ENCODE results near the gene KCNQ1. TPM values are rescaled to one million over a fixed set of nuclear protein-coding genes. Genes with fewer than 3 reads are reported as not detected.
"Not testable (repeated sequence)": the region's sequence is repeated elsewhere in the genome, so short reads cannot be mapped to it uniquely, and the experiment has no call there.

The KCNQ1 gene
- total RNA-seq, 3 donors from 2014 or later (not counting 1 experiment from before 2014, with no cell fraction given), result 1.9 to 7.8 (median 3.3) TPM

DNA sequence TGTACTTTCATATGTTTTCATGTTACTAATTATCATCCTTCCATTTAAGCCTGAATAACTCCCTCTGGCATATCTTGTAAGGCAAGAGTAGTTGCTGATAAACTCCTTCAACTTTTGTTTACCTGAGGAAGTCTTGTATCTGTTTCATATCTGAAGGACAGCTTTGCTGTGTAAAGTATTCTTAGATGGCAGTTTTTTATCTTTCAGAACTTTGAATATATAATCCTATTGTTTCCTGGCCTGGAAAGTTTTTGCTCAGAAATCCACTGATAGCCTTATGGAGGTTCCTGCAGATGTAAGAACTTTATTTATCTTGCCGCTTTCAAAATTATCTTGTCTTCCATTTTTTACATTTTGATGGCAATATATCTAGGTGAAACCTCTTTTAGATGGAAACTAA lies 185.9 kb downstream of the KCNQ1 start:
- Mint-ChIP-seq H3K27ac (no peak overlapping the region), H3K36me3 (peaks cover 42% of the 10 kb centered on the region), H3K4me1 (no peaks in the 10 kb centered on the region), H3K4me3 (no peak overlapping the region), H3K27me3 (ENCODE audit: low read depth in 2 of 2) (peaks cover 4 to 35% of the 10 kb centered on the region in 2 donors), H3K9me3 (peaks cover 7 to 20% of the 10 kb centered on the region in 2 donors)
- TF ChIP-seq, protein P1, sequence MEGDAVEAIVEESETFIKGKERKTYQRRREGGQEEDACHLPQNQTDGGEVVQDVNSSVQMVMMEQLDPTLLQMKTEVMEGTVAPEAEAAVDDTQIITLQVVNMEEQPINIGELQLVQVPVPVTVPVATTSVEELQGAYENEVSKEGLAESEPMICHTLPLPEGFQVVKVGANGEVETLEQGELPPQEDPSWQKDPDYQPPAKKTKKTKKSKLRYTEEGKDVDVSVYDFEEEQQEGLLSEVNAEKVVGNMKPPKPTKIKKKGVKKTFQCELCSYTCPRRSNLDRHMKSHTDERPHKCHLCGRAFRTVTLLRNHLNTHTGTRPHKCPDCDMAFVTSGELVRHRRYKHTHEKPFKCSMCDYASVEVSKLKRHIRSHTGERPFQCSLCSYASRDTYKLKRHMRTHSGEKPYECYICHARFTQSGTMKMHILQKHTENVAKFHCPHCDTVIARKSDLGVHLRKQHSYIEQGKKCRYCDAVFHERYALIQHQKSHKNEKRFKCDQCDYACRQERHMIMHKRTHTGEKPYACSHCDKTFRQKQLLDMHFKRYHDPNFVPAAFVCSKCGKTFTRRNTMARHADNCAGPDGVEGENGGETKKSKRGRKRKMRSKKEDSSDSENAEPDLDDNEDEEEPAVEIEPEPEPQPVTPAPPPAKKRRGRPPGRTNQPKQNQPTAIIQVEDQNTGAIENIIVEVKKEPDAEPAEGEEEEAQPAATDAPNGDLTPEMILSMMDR (IDR thresholded peaks at IDR 0.05), result no peak
- Histone ChIP-seq H3K4me1 (ENCODE audit: control insufficient read depth, insufficient read depth, low read length) (no peaks in the 10 kb centered on the region), H3K4me3 (ENCODE audit: low read length) (no peak overlapping the region), H3K9me3 (ENCODE audit: control insufficient read depth, insufficient read depth, low read length) (peaks cover 4% of the 10 kb centered on the region), H3K36me3 (ENCODE audit: control insufficient read depth, insufficient read depth, low read length) (no peaks in the 10 kb centered on the region), H3K27me3 (ENCODE audit: control insufficient read depth, insufficient read depth, low read length) (no peaks in the 10 kb centered on the region), H3K27ac (ENCODE audit: low read length) (no peak overlapping the region)
- DNase-seq (no peak), ATAC-seq (no peak)
- intact Hi-C loops (cut with micrococcal nuclease), result no loop called here
- WGBS (ENCODE audit: insufficient coverage), result 100% methylated on average over 1 of the region's 1 CpG

DNA sequence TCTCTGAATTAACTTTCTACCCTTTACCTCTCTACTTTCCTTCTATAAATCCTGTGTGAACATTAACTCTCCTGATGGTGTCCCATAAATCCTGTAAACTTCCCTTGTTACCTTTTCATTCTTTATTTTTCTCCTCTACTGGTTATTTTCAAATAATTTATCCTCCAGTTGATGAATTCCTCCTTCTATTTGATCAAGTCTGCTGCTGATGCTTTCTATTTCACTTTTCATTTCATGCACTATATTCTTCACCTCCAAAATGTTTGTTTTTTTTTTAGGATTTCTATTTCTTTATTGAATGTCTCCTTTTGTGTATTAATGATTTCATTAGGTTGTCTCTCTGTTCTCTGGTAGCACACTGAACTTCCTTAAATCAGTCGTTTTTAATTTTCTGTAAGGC lies 186.4 kb downstream of the KCNQ1 start:
- DNase-seq, result no peak
- intact Hi-C loops (cut with micrococcal nuclease), result no loop called here
- no peaks in the 10 kb centered on the region for H3K4me1 ChIP-seq (ENCODE audit: control insufficient read depth, insufficient read depth, low read length)
- TF ChIP-seq, protein P1 (IDR thresholded peaks at IDR 0.05), result no peak
- Mint-ChIP-seq H3K4me1 (no peaks in the 10 kb centered on the region), H3K4me3 (no peak overlapping the region), H3K27me3 (ENCODE audit: low read depth in 2 of 2) (peaks cover 4 to 35% of the 10 kb centered on the region in 2 donors), H3K27ac (no peak overlapping the region), H3K36me3 (peaks cover 42% of the 10 kb centered on the region), H3K9me3 (peaks cover 7 to 20% of the 10 kb centered on the region in 2 donors)
- no peak overlapping the region for H3K27ac ChIP-seq (ENCODE audit: low read length)
- H3K4me3 ChIP-seq (ENCODE audit: low read length), result no peak overlapping the region
- WGBS (ENCODE audit: insufficient coverage), result 100% methylated on average over 1 of the region's 1 CpG
- peaks cover 4% of the 10 kb centered on the region for H3K9me3 ChIP-seq (ENCODE audit: control insufficient read depth, insufficient read depth, low read length)
- H3K27me3 ChIP-seq (ENCODE audit: control insufficient read depth, insufficient read depth, low read length), result no peaks in the 10 kb centered on the region
- no peak for ATAC-seq
- no peaks in the 10 kb centered on the region for H3K36me3 ChIP-seq (ENCODE audit: control insufficient read depth, insufficient read depth, low read length)

DNA sequence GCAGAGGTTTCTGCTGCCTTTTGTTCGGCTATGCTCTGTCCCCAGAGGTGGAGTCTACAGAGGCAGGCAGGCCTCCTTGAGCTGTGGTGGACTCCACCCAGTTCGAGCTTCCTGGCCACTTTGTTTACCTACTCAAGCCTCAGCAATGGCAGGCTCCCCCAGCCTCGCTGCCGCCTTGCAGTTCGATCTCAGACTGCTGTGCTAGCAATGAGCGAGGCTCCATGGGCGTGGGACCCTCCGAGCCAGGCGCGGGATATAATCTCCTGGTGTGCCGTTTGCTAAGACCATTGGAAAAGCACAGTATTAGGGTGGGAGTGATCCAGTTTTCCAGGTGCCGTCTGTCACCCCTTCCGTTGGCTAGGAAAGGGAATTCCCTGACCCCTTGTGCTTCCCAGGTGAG lies 195.0 kb downstream of the KCNQ1 start:
- H3K36me3 ChIP-seq (ENCODE audit: control insufficient read depth, insufficient read depth, low read length); H3K27ac ChIP-seq (ENCODE audit: low read length); ATAC-seq; H3K4me1 Mint-ChIP-seq; H3K4me3 Mint-ChIP-seq; H3K4me3 ChIP-seq (ENCODE audit: low read length); intact Hi-C loops (cut with micrococcal nuclease); H3K27ac Mint-ChIP-seq; H3K4me1 ChIP-seq (ENCODE audit: control insufficient read depth, insufficient read depth, low read length); H3K27me3 ChIP-seq (ENCODE audit: control insufficient read depth, insufficient read depth, low read length); DNase-seq: not testable (repeated sequence)
- peaks cover 42% of the 10 kb centered on the region for H3K36me3 Mint-ChIP-seq
- H3K9me3 ChIP-seq (ENCODE audit: control insufficient read depth, insufficient read depth, low read length), result peaks cover 12% of the 10 kb centered on the region
- H3K27me3 Mint-ChIP-seq (ENCODE audit: low read depth in 2 of 2), result peaks cover 12 to 21% of the 10 kb centered on the region in 2 donors
- 94% methylated on average over 13 of the region's 13 CpGs for WGBS (ENCODE audit: insufficient coverage)
- peaks cover 18 to 29% of the 10 kb centered on the region in 2 donors for H3K9me3 Mint-ChIP-seq

DNA sequence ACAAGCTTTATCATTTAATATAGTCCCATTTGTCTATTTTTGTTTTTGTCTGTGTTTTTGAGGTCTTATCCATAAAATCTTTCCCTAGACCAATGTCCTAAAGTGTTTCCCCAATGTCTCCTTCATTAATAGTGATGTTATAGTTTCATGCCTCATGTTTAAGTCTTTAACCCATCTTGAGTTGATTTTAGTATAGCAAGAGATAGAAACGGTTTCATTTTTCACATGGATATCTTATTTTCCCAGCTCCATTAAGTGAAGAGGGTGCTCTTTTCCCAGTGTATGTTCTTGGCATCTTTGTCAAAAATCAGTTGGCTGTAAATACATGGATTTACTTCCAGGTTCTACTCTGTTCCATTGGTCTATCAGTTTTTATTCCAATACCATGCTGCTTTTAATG lies 196.8 kb downstream of the KCNQ1 start:
- Mint-ChIP-seq H3K27me3 (ENCODE audit: low read depth in 2 of 2) (peaks cover 12 to 21% of the 10 kb centered on the region in 2 donors), H3K9me3 (peaks cover 18 to 29% of the 10 kb centered on the region in 2 donors), H3K27ac (no peak overlapping the region), H3K4me1 (no peaks in the 10 kb centered on the region), H3K36me3 (peaks cover 42% of the 10 kb centered on the region), H3K4me3 (no peak overlapping the region)
- no CpG with 5 or more reads among the region's 1 CpG for WGBS (ENCODE audit: insufficient coverage)
- Histone ChIP-seq H3K4me3 (ENCODE audit: low read length) (no peak overlapping the region), H3K9me3 (ENCODE audit: control insufficient read depth, insufficient read depth, low read length) (peaks cover 23% of the 10 kb centered on the region), H3K36me3 (ENCODE audit: control insufficient read depth, insufficient read depth, low read length) (no peaks in the 10 kb centered on the region), H3K4me1 (ENCODE audit: control insufficient read depth, insufficient read depth, low read length) (no peaks in the 10 kb centered on the region), H3K27me3 (ENCODE audit: control insufficient read depth, insufficient read depth, low read length) (no peaks in the 10 kb centered on the region), H3K27ac (ENCODE audit: low read length) (no peak overlapping the region)
- ATAC-seq (no peak), DNase-seq (no peak)
- intact Hi-C loops (cut with micrococcal nuclease), result no loop called here
- TF ChIP-seq, protein P1 (IDR thresholded peaks at IDR 0.05), result no peak
